ENCODE measurements around the gene LRRN3.

DNA sequence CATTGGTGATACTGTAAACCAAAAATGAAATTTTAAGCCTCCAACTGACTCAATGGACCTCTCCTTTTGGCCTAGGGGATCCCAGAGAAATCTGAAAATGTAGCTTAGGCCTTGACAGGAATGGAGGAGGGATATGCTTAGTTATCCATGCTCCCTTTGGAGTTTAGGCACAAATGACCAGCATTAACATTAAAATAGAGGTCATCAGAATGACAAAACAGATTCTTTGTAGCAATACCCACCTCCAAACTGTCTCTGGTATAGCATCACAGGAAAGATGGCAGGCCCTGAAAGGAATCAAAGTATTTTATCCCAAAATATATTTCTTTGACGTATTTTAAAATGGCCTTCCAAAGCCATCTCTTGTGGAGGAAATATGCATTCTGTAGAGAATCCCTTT, 39.1 kb upstream of the LRRN3 start:
- no peak for TF ChIP-seq CTCF (IDR thresholded peaks at IDR 0.05; ENCODE audit: poor library complexity)
- TF ChIP-seq EZH2 (IDR thresholded peaks at IDR 0.05; ENCODE audit: borderline replicate concordance) = no peak
- TF ChIP-seq EZH2phosphoT487 (IDR thresholded peaks at IDR 0.05; ENCODE audit: low read depth, severe bottlenecking, unreplicated experiment) = no peak

All from hepatocyte (in vitro differentiated cells).